Suprapubic skin (tissue), 3 donors: ENCODE data around the gene PSMG1.

ENCODE experiments used
- POLR2A ChIP-seq, 2 donors: fragments of 450-650 bp; IDR thresholded peaks; one replicate each; pipeline ENCODE4 v1.6.1; 2017; ENCODE audit warnings: antibody characterized with exemption in 2 of 2, mild to moderate bottlenecking in 2 of 2, moderate library complexity in 2 of 2
- TF ChIP-seq, protein P1 (sequence below), 2 donors: fragments of 200-600 bp in 1 of 2; fragments of 450-650 bp in 1 of 2; sonication (generic) in 1 of 2; IDR thresholded peaks; one replicate each; pipeline ENCODE4 v1.5.1; 2016 to 2019; ENCODE audit warnings: antibody characterized with exemption in 2 of 2, mild to moderate bottlenecking in 1 of 2, moderate library complexity in 1 of 2

- TF ChIP-seq, protein P1, sequence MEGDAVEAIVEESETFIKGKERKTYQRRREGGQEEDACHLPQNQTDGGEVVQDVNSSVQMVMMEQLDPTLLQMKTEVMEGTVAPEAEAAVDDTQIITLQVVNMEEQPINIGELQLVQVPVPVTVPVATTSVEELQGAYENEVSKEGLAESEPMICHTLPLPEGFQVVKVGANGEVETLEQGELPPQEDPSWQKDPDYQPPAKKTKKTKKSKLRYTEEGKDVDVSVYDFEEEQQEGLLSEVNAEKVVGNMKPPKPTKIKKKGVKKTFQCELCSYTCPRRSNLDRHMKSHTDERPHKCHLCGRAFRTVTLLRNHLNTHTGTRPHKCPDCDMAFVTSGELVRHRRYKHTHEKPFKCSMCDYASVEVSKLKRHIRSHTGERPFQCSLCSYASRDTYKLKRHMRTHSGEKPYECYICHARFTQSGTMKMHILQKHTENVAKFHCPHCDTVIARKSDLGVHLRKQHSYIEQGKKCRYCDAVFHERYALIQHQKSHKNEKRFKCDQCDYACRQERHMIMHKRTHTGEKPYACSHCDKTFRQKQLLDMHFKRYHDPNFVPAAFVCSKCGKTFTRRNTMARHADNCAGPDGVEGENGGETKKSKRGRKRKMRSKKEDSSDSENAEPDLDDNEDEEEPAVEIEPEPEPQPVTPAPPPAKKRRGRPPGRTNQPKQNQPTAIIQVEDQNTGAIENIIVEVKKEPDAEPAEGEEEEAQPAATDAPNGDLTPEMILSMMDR (IDR thresholded peaks at IDR 0.05), result no peak
- TF ChIP-seq POLR2A (IDR thresholded peaks at IDR 0.05), result no peak
Measured at GRCh38 chr21:39142972-39143371, 40.3 kb downstream of the PSMG1 start.
